Fibroblast of lung (primary cell): Measurements from ENCODE around the gene TREX2. TPM values are rescaled to one million over a fixed set of nuclear protein-coding genes. Genes with fewer than 3 reads are reported as not detected.

ENCODE experiments used
- DNase-seq, 2 donors: peaks; one replicate each; pipeline versions ENCODE4 v3.0.0 to v3.0.0-alpha.2; 2010; ENCODE audit warnings: low read depth in 2 of 2
- H2AFZ ChIP-seq: 2 replicates; pipeline ENCODE4 v1.5.1; 2012; ENCODE audit warnings: low read length, control low read depth, inconsistent platforms
- H3K27ac ChIP-seq: 2 replicates; pipeline ENCODE4 v1.5.1; 2011; ENCODE audit warnings: low read length, control low read depth; ENCODE audit not compliant: insufficient read depth
- H3K27me3 ChIP-seq: 2 replicates; pipeline ENCODE4 v1.5.1; 2011; ENCODE audit warnings: mild to moderate bottlenecking, low read length; ENCODE audit not compliant: control insufficient read depth, insufficient read depth
- H3K36me3 ChIP-seq: 2 replicates; pipeline ENCODE4 v1.5.1; 2011; ENCODE audit warnings: low read length; ENCODE audit not compliant: control insufficient read depth, insufficient read depth
- H3K4me1 ChIP-seq: 2 replicates; pipeline ENCODE4 v1.5.1; 2011; ENCODE audit warnings: low read length; ENCODE audit not compliant: control insufficient read depth, insufficient read depth; ENCODE audit errors: extremely low read depth
- H3K4me2 ChIP-seq: 2 replicates; pipeline ENCODE4 v1.5.1; 2011; ENCODE audit warnings: low read length, control low read depth; ENCODE audit not compliant: insufficient read depth; ENCODE audit errors: extremely low read depth
- H3K4me3 ChIP-seq, 4 experiments: fragments of 200-600 bp in 1 of 4; sonication (generic) in 1 of 4; replicated peaks in 1 of 4; 2 replicates each; pipeline ENCODE4 v1.5.1; 2011 to 2016; ENCODE audit warnings: low read length in 4 of 4, low read depth in 3 of 4, mild to moderate bottlenecking in 3 of 4, control low read depth in 2 of 4, inconsistent platforms in 1 of 4, mixed read lengths in 1 of 4; ENCODE audit not compliant: insufficient read depth in 1 of 4; ENCODE audit errors: control extremely low read depth in 1 of 4
- H3K79me2 ChIP-seq: 2 replicates; pipeline ENCODE4 v1.5.1; 2012; ENCODE audit warnings: mild to moderate bottlenecking, low read length, inconsistent platforms; ENCODE audit not compliant: control insufficient read depth, insufficient read depth
- H3K9ac ChIP-seq: 2 replicates; pipeline ENCODE4 v1.5.1; 2011; ENCODE audit warnings: mild to moderate bottlenecking, low read length, control low read depth; ENCODE audit not compliant: insufficient read depth
- H3K9me3 ChIP-seq: 2 replicates; pipeline ENCODE4 v1.5.1; 2012; ENCODE audit warnings: low read depth, low read length; ENCODE audit not compliant: control insufficient read depth, insufficient read depth
- H4K20me1 ChIP-seq: 2 replicates; pipeline ENCODE4 v1.5.1; 2011; ENCODE audit warnings: low read length; ENCODE audit not compliant: control insufficient read depth, insufficient read depth; ENCODE audit errors: extremely low read depth
- CTCF ChIP-seq, 2 donors: IDR thresholded peaks in 1 of 2; conservative IDR thresholded peaks in 1 of 2; 1 replicate in 1 of 2; 2 replicates in 1 of 2; pipeline ENCODE4 v1.5.1; 2011 to 2012; ENCODE audit warnings: low read length in 2 of 2, control low read depth in 1 of 2, inconsistent platforms in 1 of 2, low read depth in 1 of 2, mild to moderate bottlenecking in 1 of 2
- EZH2 ChIP-seq: IDR thresholded peaks from 2 replicates; pipeline ENCODE4 v1.5.1; 2012; ENCODE audit warnings: low read length, control low read depth, mild to moderate bottlenecking; ENCODE audit errors: missing control alignments
- polyA plus RNA-seq, 2 donors: library from polyadenylated mRNA; depleted of rRNA in 1 of 2; stranded (reverse) in 1 of 2; unstranded in 1 of 2; fragments of >200 nt; gene quantifications; 2 replicates each; pipeline ENCODE4 v1.2.1, GENCODE V29; 2011 to 2012; ENCODE audit warnings: missing spikeins in 1 of 2
- total RNA-seq: library from RNA; depleted of rRNA; stranded (reverse); fragments of >200 nt; gene quantifications from 2 replicates; pipeline ENCODE4 v1.2.1, GENCODE V29; 2014

TREX2 gene
- total and polyA plus RNA-seq, 2 donors (not counting 1 experiment from before 2014, with no cell fraction given): 3.1 TPM; not detected in 1

- Histone ChIP-seq H3K27me3 (no peaks in the 10 kb centered on the region), H3K9me3 (no peaks in the 10 kb centered on the region), H3K79me2 (no peaks in the 10 kb centered on the region), H3K4me3 (no peak within 1 kb of the TSS), H3K4me2 (no peak within 1 kb of the TSS), H3K9ac (no peak within 1 kb of the TSS), H3K4me1 (no peaks in the 10 kb centered on the region), H2AFZ (no peak within 1 kb of the TSS), H4K20me1 (no peaks in the 10 kb centered on the region), H3K27ac (no peak within 1 kb of the TSS), H3K36me3 (no peaks in the 10 kb centered on the region)
- no peak for DNase-seq
- TF ChIP-seq CTCF (conservative IDR thresholded peaks at IDR 0.05 in 1 of 2, IDR thresholded peaks at IDR 0.05 in 1 of 2; ENCODE audit: low read depth in 1 of 2, low read length in 2 of 2) (no peak), EZH2 (no peak)
These were observed 44.6 kb downstream of the TREX2 start, which contains the start of gene PNMA6E for GRCh38 chrX:153401133-153401764. Gene PNMA6E (minus strand): TSS chrX:153401350. CDS start chrX:153398849, 2,501 bp downstream.

- H3K27ac ChIP-seq: no peak overlapping the region
- no peaks in the 10 kb centered on the region for H3K36me3 ChIP-seq
- TF ChIP-seq CTCF (conservative IDR thresholded peaks at IDR 0.05 in 1 of 2, IDR thresholded peaks at IDR 0.05 in 1 of 2; ENCODE audit: low read depth in 1 of 2, low read length in 2 of 2): peak; percentile 34 to 44
- TF ChIP-seq EZH2: no peak
- no peak overlapping the region for H3K4me3 ChIP-seq
- no peaks in the 10 kb centered on the region for H3K27me3 ChIP-seq
- DNase-seq: no peak
- H3K4me1 ChIP-seq: no peaks in the 10 kb centered on the region
- H4K20me1 ChIP-seq: no peaks in the 10 kb centered on the region
- no peak overlapping the region for H3K9ac ChIP-seq
- H3K9me3 ChIP-seq: no peaks in the 10 kb centered on the region
- no peak overlapping the region for H2AFZ ChIP-seq
- H3K79me2 ChIP-seq: no peaks in the 10 kb centered on the region
- H3K4me2 ChIP-seq: no peak overlapping the region
These were observed 45.4 kb downstream of the TREX2 start for GRCh38 chrX:153400146-153401132.

GRCh38 chrX:153398275-153398960, 47.4 kb downstream of the TREX2 start:
- Histone ChIP-seq H3K4me1 (no peaks in the 10 kb centered on the region), H3K79me2 (no peaks in the 10 kb centered on the region), H3K4me3 (no peak overlapping the region), H3K27me3 (no peaks in the 10 kb centered on the region), H2AFZ (no peak overlapping the region), H3K27ac (no peak overlapping the region), H3K36me3 (no peaks in the 10 kb centered on the region), H3K9ac (no peak overlapping the region), H3K9me3 (no peaks in the 10 kb centered on the region), H3K4me2 (no peak overlapping the region), H4K20me1 (no peaks in the 10 kb centered on the region)
- DNase-seq: no peak
- TF ChIP-seq EZH2: no peak
- TF ChIP-seq CTCF (conservative IDR thresholded peaks at IDR 0.05 in 1 of 2, IDR thresholded peaks at IDR 0.05 in 1 of 2; ENCODE audit: low read depth in 1 of 2, low read length in 2 of 2): no peak
